NOMO-1 treated with dmso at 0.1 percent for 144 hours (cell line): ENCODE measurements around the gene SMAD6.

Source experiments
- DNase-seq: peaks from one replicate; lab custom pipeline; 2025; ENCODE audit not compliant: unreplicated experiment; lab: John Stamatoyannopoulos, UW

Gene SMAD6

DNA sequence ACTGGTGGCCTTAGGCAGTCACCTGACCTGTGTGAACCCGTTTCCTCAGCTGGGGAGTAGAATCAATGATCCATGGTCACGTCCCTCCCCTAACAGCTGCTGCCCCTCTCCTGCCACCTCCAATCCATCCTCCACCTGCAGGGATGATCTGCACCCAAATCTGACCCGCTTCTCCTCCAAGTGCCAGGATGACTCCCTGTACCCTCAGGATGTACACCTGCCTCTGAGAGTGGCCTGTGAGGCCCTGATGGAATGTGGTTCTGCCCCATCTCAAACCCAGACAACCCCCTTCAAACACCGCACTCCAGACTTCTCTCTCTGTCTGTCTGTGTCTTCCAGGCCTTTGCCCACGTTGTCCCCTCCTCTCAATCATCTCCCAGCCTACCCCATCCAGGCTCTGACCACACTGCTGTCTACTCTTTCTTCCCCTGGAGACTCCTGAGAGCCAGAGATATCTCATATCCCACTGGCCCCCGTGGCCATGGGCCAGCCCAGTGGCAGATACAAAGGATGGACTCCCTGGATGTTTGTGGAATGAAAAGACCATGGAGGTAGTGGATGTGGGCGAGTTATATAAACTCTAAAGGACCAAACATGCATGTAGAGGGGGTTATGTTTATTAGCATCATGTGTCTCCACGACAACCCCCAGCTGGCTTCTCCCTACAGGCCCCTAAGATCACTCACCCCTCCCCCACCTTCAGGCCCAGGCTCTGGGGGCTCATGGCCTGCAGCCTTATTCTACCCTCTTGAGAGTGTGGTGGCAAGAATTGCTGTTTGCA, 84.9 kb downstream of the SMAD6 start:
- DNase-seq: no peak

DNA sequence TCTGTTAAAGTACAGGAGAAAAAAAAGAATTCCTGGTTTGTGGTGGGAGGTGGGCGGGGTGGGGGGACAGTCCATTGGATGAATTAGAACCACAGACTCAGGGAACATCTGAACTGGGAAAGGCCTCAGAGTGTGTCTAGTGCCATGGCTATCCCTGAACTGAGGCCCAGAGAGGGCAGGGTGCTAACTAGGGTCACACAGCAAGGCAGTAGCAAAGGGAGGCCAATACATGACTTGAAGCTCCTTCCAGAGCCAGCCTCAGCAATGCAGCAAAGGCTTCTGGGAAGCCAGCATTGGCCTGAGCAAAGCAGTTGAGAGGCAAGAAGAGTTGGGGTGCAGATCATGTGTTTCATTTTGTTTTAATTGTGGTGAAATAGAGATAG, 85.4 kb downstream of the SMAD6 start:
- no peak for DNase-seq

DNA sequence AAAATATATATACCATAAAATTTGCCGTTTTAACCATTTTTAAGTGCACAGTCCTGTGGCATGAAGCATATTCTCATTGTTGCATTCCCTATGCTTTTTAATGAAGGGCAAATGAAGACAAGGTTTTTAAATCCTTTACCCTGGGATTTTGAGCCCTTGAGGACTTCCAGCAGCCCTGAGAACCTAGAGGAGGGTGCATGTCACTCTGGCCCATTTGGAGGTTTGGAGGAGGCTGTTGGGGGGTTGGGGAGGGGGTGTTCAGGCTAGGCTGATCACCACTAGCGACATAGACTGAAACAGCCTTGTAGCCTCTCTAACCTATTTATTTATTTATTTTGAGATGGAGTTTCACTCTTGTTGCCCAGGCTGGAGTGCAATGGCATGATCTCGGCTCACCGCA, 86.0 kb downstream of the SMAD6 start:
- DNase-seq: no peak

DNA sequence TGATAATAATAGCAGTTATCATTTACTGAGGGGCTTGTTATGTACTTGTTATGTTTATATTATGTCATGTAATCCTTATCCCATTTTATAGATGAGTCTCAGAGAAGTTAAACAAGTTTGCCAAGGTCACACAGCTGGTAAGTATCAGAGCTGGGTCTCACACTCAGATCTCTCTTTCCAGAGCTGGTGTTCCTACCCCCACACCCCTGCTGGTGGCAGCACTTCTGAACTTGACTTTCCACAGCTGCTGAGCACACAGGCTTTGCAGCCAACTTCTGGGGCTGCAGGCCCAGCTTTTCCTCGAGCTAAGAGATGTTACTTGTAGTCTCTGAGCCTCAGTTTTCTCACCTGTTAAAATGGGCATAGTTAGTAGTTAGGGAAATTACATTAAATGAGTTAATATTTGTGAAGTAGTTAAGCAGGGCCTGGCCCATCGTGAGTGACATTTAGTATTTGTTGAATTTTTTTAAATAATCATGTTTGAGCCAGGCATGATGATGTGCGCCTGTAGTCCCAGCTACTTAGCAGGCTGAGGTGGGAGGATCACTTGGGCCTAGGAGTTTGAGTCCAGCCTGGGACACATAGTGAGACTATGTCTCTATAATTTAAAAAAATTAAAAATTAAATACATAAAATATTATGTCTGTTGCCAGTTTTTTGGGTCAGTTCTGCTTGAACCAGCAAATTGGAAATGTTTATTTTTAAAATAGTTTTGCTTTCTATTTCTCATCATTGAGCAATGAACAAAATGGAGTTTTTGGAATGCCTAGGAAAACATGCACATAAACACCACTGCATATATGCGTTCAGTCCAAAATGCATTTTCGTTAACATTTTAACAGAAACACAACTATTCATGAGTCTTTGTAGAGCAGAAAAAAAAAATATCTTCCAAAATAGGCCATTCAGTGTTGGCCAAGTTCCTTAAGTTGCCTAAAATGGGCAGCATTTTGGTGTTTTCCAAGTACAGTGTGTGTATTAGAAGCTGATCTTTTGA, 87.3 kb downstream of the SMAD6 start:
- DNase-seq: no peak

DNA sequence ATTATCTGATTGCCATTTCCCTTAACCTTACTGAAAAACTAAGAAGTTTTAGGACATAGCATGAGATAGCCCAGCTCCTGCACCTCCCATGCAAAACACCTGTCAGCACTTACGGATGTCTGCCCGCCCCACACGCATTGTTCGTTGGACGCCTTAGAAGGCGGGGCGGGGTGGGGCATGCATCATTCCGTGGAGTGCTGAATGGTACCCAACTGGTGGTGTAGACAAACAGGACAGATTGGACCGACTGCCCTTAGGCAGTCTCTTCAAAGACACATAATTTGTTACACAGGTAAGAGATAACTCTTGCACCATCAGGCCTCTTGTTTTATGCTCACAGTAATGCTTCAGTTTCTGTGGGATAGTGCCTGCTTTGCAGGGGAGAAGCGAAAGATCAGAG, 93.8 kb downstream of the SMAD6 start:
- DNase-seq: no peak

DNA sequence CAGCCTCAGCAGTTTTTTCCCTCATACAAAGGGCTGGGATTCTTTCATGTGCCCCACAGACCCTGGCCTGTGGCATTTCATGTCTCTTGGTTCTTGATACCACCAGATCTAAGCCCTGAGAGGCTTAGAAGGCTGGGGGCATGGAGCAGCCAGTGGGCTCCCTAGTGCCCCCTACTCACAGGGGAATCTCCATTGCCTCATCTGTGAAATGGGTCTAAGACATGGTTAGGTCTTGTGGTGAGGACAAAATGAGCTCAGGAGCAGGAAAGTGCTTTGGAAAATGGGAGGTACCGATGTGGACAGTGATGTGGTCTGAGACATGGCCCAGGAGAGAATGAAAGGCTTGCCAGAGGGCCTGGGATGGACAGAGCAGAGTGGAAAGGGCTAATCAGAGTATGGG, 94.3 kb downstream of the SMAD6 start:
- no peak for DNase-seq

DNA sequence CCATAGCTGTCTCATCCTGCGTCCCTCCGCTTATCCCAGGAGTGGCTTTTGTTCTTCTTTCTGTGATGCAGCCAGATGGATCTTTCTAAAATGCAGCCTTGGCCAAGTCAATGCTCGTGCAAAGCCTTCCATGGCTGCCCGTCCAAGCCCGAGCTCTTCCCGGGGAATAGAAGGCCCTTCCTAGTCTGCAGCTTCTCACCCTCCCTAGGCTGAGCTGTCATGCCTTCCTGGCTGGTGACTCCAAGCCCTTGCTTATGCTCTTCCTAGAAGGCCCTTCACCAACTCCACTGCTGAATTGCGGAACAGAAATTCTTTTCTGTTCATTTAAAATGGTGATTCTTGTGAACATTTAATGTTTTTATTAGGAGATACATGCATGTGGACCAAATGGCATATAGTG, 95.9 kb downstream of the SMAD6 start:
- DNase-seq: no peak

DNA sequence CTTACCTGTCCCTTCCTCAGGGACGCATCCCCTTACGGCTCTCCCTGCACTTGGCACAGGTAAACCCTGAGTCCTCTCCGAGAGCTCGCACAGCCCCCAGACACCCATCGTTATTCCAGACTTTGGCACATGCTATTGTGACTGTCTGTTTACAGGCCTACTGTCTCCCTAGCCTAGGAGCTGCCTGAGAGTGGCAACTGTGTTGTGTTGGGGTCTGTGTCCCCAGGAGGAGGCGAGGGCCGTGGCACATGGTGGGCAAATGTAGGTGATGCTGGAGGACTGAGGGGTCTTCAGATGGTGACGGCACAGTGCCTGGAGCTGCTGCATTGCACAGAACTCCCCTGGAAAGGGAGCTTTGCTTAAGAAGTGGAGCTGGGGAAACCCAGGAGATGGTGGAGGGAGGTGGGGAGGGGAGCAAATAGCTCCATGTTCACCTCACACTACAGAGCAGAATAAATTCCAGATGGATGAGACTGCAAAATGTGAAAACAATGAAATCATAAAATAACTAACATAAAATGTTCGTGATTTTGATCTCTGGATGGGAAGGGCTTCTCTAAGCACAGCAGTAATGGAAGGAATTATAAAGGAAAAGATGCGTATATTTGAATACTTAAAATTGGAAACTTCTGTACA, 96.5 kb downstream of the SMAD6 start:
- DNase-seq: no peak

DNA sequence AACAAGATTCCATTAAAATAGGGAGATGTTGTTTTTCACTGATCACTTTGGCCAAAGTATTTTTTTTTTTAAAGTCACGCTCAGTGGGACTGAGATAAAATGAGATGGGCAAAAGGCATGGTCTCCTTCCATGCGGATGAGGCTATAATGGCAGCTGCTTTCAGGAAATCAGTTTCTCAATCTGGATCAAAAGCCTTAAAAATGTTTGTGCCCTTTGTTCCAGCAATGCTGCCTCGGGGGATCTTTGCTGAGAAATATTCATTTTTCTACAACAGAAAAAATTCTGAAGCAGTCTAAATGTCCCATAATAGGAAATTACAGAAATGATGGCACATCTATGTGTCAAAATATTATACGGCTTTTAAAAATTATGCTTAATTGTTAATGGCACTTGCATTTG, 97.2 kb downstream of the SMAD6 start:
- no peak for DNase-seq

DNA sequence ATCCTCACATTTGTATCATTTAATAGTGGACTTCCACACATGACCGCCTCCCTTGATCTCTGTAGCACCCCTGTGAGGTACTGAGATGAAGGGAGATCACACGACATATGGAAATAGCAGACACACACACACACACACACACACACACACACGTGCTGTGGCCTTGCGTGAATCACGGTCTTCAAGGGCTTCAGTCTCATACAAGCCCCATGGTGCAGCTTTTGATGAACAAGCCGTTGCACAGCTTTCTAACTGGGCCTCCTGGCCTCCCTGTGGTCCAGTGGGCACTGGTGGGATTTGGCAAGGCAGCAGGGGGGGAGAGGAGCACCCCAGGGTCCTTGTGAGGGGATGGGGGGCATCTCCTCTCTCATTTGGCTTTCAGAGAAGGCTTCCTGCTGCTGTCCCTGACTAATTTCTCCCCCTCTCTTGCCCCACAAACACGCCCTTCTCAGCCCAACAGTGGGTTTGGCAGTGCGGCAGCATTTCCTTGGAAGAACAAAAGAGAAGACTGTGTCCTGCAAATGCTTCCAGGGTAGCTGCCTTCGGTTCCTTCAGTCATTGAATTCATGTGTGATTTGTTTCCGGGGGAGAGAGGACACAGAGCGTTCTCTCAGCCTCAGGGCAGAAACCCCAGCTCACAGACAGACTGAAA, 98.7 kb downstream of the SMAD6 start:
- no peak for DNase-seq

DNA sequence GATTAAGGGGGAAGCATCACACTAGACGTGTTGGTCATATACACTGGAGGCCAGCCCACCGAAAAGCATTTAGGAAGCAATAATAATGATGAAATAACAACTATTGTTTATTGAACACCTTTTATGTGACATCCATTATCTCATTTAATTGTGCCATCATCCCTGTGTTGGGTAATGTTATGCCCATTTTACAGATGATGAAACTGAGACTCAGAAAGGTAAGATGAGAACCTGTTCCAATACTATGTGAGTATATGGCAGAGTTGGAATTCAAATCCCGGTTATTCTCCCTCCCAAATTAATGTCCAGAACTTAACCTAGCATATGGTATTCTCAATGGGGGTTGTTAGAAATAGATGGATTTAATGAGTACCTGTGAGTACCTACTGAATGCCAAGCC, 99.2 kb downstream of the SMAD6 start:
- no peak for DNase-seq

DNA sequence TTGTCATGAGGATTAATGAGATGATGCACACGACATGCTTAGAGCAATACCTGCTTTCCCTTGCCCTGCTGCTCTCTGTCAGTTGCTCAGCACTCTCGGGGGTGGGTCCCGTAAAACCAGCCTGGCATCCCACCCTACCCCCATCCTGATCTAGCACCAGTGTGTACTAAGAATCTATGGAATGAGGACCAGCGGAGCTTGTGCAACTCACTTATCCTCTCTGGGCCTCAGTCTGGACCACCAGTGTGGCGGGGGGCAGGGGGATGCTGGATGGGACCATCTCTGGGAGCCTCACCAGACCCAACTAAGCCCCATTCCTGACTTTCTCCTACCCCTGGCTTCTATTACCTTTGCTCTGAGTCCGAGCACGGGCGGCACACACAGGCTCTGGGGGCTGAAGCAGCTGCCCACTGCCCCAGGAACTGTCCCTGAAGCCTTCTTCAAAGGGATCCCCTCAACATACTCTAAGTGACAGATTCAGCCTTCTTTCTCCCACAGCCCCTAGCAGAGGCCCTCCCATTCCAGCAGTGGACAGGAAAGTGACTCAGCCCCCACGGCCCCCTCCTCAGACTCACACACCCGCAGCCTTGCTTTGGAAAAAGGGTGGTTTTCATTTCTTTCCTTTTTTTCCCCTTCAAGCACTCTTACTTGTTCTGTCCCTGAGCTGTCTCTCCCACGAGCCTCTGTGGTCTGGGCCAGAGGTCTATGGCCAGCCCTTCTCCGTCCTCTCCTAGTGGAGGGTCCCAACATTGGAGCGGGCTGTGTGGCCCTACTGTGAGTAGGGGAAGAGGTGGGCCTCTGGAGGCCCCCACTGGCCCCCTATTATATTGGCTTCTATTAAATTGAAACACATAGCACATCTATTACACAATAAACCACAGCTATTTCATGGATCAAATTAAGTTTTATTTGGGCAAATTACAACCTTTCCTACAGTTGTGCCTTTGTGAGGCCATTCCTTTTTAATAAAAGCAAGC, 100.3 kb downstream of the SMAD6 start:
- DNase-seq: no peak

DNA sequence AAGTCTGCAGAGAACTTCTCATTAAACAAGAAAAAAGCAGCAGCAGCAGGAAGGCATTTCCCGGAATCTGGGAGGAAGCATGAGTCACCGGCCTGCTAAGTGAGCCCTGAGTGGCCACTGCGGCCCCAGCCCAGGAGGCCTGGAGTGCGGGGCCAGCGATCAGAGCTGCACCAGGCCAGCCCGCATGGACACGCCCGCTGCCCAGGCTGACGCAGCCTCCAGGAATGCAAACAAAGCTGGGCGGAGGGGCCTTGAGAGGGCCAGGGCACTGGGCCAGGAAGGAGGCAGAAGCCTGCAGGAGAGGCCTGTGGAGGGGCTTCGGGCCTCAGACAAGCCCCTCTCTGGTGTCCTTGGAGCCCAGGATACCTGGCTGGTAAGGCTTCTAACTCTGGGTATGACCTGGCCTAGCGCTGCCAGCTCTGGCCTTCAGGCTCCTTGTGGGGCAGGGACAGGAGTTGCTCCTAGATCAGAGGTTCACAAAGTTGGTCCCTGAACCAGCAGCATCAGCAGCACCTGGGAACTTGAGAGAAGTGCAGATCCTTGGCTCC, 101.2 kb downstream of the SMAD6 start:
- DNase-seq: no peak

DNA sequence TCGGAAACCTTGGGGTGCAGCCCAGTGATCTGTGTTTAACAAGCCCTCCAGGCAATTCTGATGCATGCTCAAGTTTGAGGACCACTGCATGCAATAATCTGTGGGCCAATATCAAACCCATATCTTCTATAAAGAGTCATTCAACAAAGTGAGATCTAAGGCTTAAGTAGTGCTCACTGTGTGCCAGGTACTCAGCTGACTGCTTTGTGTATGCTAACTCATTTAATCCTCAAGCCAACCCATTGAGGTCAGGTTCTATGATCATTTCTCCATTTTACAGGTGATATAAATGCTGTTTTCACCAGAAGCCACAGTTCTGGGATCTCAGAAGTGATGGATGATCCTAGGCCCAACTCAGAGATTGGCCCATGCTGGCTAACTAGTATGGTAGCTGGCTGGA, 101.7 kb downstream of the SMAD6 start:
- DNase-seq: no peak

DNA sequence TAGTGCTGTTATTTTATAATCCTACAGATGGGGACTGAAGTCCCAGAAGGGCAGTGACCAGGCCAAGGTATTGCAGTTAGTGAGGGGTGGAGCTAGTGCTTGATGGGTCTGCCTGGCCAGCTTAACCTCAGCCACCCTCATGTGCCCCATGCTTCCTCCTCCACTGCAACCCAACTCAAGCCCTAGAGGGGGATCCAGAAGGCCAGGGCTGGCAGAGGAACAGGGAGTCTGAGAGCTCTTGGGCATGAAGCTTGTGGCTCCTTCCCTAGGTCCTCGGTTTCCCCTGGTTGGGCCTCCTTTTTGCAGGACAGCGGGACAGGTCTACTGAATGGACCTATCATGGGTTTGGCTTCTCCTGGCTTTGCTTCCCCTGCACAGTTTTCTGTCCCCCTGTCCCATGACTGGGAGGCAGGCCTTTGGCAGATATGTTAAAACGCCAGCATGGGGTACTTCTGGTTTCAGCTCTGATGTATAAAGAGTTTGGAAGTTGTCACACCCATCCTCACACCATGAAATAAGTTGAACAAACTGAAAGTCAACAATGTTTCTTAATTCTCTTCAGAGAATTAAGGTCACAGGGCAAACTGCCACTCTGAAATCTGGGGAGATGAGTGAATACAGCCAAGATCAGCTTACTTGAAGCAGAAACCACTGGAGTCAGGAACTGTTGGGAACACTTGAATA, 103.3 kb downstream of the SMAD6 start:
- no peak for DNase-seq

DNA sequence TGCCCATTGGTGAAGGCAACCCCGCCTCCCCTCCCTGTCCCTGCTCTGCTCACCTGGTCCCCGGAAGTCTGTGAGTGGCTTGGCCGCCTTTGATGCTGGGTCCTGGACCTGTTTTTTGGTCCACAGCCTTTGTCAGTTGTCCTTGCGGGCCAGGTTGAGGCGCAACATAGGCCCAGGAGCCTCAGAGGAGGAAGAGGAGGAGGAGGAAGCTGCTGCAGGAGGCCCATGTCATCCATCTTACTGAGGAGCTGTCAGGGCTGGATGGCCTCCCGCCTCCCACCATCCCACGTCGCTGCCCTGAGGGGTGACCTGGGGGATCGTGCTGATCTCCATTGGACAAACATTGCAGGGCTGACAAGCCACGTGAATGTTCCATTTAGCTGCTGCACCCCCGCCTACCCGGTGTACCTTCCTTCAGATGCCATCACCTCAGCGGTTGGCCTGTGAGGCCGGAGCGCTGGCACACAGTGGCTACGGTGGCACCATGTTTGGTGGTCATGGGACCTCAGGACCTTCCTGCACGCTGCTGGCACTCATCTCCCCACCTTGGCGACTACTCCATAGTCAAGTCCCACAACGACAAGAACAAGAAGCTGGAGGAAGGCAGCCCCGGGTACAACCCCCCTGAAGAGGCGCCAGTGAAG, 106.3 kb downstream of the SMAD6 start:
- DNase-seq: no peak

DNA sequence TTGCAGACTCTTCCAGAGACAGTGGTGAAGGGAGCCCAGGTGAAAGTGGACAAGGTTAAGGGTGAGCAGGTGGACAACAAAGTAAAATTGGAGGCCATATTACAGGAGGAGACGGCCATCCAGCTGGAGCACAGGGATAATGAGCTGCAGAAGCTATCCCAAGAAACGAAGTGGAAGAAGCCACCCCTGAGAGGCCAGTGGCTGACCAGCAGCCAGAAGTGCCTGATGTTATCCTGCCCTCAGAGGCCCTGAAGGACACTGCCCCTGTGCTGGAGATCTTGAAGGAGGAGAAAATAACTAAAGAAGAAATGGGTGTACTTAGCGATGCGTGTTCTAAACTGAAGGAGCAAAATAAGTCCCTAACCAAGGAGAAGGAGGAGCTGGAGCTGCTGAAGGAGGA, 107.6 kb downstream of the SMAD6 start:
- no peak for DNase-seq

DNA sequence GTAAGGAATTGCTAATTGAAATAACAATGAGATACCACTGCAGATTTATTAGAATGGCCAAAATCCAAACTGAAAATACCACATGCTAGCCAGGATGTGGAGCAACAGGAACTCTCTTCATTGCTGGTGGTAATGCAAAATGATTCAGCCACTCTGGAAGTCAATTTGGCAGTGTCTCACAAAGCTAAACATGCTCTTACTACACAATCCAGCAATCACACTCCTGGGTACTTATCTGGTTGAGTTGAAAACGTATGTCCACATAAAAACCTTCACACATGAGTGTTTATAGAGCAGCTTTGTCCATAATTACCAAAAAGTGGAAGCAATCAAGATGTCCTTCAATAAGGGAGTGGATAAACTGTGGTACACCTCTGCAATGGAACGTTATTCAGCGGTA, 113.3 kb downstream of the SMAD6 start:
- DNase-seq: no peak

DNA sequence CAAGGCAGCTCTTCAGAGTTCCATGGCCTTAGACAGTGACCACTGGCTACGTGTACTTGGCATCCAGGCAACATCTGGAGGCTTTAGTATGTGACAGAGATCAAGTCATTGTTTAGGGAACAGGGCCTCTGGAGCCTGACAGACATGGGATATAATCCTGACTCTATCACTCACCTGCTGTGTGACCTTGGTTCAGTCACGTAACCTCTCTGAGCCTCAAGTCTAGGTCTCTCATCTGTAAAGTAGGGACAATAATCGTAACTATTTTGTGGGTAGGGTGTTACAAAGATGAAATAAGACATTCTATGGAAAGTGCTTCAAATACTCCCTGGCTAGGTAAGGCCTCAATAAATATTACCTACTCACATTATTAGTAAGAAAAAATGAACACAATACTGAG, 114.2 kb downstream of the SMAD6 start:
- no peak for DNase-seq
